HEK293T (cell line): ENCODE measurements around the gene TRIM66.

Experiments
- CTCF ChIA-PET: fragments of 350-600 bp; formaldehyde crosslinking; extraction: SDS; loops from one replicate; lab custom pipeline; 2021; ENCODE audit warnings: antibody characterized with exemption, inconsistent platforms; lab: Yijun Ruan, JAX
- POLR2A ChIA-PET: fragments of 350-600 bp; formaldehyde crosslinking; extraction: SDS; loops from one replicate; lab custom pipeline; 2020; ENCODE audit warnings: antibody characterized with exemption, inconsistent platforms; lab: Yijun Ruan, JAX
- DNase-seq: peaks from one replicate; pipeline ENCODE4 v3.0.0; 2012; ENCODE audit warnings: mixed read lengths; ENCODE audit errors: extremely low spot score
- ARNT ChIP-seq: fragments of 450-650 bp; IDR thresholded peaks from 2 replicates; pipeline ENCODE4 v1.6.1; 2017; ENCODE audit warnings: mild to moderate bottlenecking
- BHLHE40 ChIP-seq: fragments of 450-650 bp; IDR thresholded peaks from 2 replicates; pipeline ENCODE4 v1.6.1; 2016; ENCODE audit warnings: mild to moderate bottlenecking, moderate library complexity, borderline replicate concordance
- CTBP1 ChIP-seq: fragments of 450-650 bp; IDR thresholded peaks from 2 replicates; pipeline ENCODE4 v1.6.1; 2016; ENCODE audit warnings: borderline replicate concordance
- ELF4 ChIP-seq: fragments of 450-650 bp; IDR thresholded peaks from 2 replicates; pipeline ENCODE4 v1.6.1; 2017; ENCODE audit warnings: antibody characterized with exemption
- FOXA1 ChIP-seq: fragments of 450-650 bp; IDR thresholded peaks from 2 replicates; pipeline ENCODE4 v1.6.1; 2016; ENCODE audit warnings: mild to moderate bottlenecking
- FOXK2 ChIP-seq: fragments of 450-650 bp; IDR thresholded peaks from 2 replicates; pipeline ENCODE4 v1.6.1; 2016; ENCODE audit warnings: mild to moderate bottlenecking
- FOXM1 ChIP-seq: fragments of 450-650 bp; IDR thresholded peaks from 2 replicates; pipeline ENCODE4 v1.6.1; 2017; ENCODE audit warnings: mild to moderate bottlenecking, borderline replicate concordance
- HDGF ChIP-seq: fragments of 450-650 bp; IDR thresholded peaks from 2 replicates; pipeline ENCODE4 v1.6.1; 2017; ENCODE audit warnings: antibody characterized with exemption, borderline replicate concordance
- L3MBTL2 ChIP-seq: fragments of 450-650 bp; conservative IDR thresholded peaks from 2 replicates; pipeline ENCODE4 v1.6.1; 2016; ENCODE audit warnings: mild to moderate bottlenecking
- LEF1 ChIP-seq: fragments of 450-650 bp; IDR thresholded peaks from 2 replicates; pipeline ENCODE4 v1.6.1; 2017; ENCODE audit warnings: mild to moderate bottlenecking, borderline replicate concordance
- NFRKB ChIP-seq: fragments of 450-650 bp; IDR thresholded peaks from 2 replicates; pipeline ENCODE4 v1.6.1; 2016; ENCODE audit warnings: mild to moderate bottlenecking, moderate library complexity
- SP1 ChIP-seq: fragments of 450-650 bp; IDR thresholded peaks from 2 replicates; pipeline ENCODE4 v1.6.1; 2017
- SUZ12 ChIP-seq: fragments of 450-650 bp; IDR thresholded peaks from 2 replicates; pipeline ENCODE4 v1.6.1; 2016; ENCODE audit warnings: mild to moderate bottlenecking
- TARDBP ChIP-seq: fragments of 450-650 bp; IDR thresholded peaks from 2 replicates; pipeline ENCODE4 v1.6.1; 2016
- ZNF384 ChIP-seq: fragments of 450-650 bp; IDR thresholded peaks from 2 replicates; pipeline ENCODE4 v1.6.1; 2016
- TF ChIP-seq, protein P1 (sequence below): fragments of 450-650 bp; IDR thresholded peaks from 2 replicates; pipeline ENCODE4 v1.6.1; 2016

Gene TRIM66

DNA sequence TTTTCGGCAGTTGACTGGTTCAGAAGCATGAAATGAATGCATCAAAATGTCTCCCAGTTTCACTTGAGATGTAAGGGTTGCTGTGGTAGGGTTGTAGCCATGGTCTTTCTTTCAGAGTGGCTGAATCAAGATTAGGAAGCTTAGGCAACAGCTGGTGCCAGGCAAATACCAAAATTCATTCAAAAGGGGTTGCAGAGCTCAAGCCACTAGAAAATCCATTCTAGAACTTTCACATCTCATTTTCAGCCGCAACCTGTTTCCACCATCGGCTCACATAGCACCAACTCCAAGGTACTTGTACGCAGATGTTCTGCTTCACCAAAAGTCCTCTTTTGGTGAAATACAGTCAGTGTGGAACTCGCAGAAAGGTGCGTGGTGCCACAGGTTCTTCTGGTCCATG, 48.0 kb downstream of the TRIM66 start:
- POLR2A ChIA-PET: no interaction called here
- TF ChIP-seq ZNF384 (no peak), CTBP1 (no peak), FOXM1 (no peak), ELF4 (no peak), TARDBP (no peak)
- DNase-seq: no peak
- CTCF ChIA-PET: no interaction called here

DNA sequence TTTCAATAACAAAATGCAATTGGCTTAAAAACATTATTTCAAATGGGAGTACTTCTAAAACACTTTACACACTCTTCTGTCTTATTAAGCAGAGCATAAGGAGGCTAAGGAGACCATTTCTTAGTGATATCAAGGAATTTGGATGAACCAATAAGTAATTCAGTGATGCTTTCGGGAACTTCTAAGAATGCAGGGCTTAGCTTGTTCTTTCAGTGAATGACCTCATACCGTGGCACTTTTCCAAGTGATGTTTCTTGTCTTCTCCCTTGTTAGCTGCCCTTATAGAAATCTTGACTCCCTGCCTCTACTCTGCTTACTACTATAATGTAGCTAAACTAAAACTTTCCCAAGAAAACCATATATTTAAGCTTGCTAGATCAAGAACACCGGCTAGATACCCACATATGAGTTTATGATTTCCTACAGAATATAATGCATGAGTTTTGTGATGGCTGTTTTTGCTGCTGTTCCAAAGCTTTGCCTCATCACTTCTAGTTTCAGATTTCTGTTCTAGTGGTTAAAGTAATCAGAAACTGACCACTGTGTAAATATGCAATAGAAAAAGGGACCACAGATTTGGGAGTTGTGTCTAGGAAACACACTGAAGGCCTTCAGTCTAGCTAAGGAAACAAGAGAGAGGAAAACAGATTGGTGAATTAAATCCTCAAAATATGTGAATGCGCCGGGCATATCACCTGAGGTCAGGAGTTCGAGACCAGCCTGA, 50.9 kb downstream of the TRIM66 start:
- POLR2A ChIA-PET: interaction anchor here (1.0 kb wide), 1 partner anchor 51 kb away, joined by 6 read pairs; the partner anchor contains the start of genes RPL27A and TRIM66
- no peak for TF ChIP-seq ARNT
- TF ChIP-seq NFRKB: no peak
- no peak for TF ChIP-seq L3MBTL2
- no peak for TF ChIP-seq ZNF384
- TF ChIP-seq, protein P1, sequence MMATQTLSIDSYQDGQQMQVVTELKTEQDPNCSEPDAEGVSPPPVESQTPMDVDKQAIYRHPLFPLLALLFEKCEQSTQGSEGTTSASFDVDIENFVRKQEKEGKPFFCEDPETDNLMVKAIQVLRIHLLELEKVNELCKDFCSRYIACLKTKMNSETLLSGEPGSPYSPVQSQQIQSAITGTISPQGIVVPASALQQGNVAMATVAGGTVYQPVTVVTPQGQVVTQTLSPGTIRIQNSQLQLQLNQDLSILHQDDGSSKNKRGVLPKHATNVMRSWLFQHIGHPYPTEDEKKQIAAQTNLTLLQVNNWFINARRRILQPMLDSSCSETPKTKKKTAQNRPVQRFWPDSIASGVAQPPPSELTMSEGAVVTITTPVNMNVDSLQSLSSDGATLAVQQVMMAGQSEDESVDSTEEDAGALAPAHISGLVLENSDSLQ: no peak
- no peak for TF ChIP-seq TARDBP
- no peak for TF ChIP-seq CTBP1
- no peak for TF ChIP-seq BHLHE40
- no peak for TF ChIP-seq FOXK2
- TF ChIP-seq ELF4: no peak
- CTCF ChIA-PET: interaction anchor here (0.7 to 1.2 kb wide), 3 partner anchors 14 to 409 kb away, joined by 3 read pairs; no protein-coding TSS in a partner anchor
- no peak for DNase-seq

DNA sequence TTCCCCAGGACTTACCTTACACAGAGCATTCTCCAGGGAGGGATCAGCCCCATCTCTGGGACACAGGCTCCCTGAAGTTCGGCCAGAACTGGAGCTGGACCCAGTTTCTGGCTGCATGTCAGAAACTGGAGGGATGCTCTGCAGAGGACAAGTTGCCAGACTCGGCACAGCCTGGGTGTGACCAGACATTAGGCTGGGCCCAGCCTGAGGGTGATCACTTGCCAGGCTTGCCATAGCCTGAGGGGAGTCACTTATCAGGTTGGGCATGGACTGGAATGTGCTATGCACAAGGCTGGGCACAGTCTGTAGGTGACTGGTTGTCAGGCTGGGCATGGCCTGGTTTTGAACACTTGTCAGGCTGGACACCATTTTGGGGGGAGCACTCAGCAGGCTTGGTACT, 57.8 kb downstream of the TRIM66 start:
- CTCF ChIA-PET: no interaction called here
- TF ChIP-seq SUZ12 (no peak), CTBP1 (no peak), BHLHE40 (no peak), SP1 (no peak), ARNT (no peak)
- DNase-seq: no peak
- POLR2A ChIA-PET: no interaction called here

DNA sequence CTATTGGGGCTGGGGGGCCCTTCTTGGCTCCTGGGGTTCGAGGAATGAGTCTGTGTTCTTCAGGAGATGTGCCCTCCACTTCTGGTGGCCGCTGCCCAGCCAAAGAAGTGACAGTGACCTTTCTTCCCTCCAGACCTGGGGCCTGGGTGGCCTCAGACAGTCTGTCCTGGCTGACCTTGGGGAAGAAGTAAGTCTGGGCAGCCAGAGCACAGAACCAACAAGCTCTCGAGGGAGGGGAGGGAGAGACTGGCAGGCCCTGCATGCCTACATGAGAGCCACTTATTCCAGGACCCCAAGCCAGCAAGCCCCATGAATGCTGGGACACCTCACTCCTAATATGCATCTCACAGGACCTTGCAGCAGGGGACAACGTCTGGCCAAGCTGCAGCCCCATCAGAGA, 61.3 kb downstream of the TRIM66 start:
- POLR2A ChIA-PET: no interaction called here
- CTCF ChIA-PET: no interaction called here
- no peak for TF ChIP-seq FOXA1
- TF ChIP-seq, protein P1: no peak
- no peak for TF ChIP-seq SP1
- no peak for TF ChIP-seq ZNF384
- no peak for TF ChIP-seq HDGF
- TF ChIP-seq ELF4: no peak
- TF ChIP-seq SUZ12: no peak
- no peak for TF ChIP-seq FOXM1
- TF ChIP-seq CTBP1: no peak
- TF ChIP-seq ARNT: no peak
- TF ChIP-seq TARDBP: no peak
- no peak for TF ChIP-seq L3MBTL2
- TF ChIP-seq NFRKB: no peak
- DNase-seq: no peak

DNA sequence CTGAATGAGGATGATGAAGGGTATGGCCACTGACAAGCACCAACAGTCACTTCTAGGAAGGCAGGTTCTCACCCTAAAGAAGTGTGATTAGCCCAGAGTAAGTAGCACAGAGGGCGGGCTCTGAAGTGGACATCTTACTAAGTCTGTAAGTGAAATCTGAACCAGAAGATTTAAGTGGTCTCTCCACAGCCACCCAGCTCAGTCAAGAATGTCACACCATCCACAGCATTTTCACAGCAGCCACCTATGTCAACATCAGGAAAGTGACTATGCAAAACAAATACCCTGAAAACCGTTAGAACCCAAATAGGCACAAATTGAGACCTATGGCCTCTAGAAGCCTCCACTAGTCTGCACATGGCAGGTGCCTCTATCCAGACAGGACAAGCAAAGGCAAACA, 65.4 kb downstream of the TRIM66 start:
- POLR2A ChIA-PET: no interaction called here
- DNase-seq: no peak
- TF ChIP-seq FOXM1 (no peak), L3MBTL2 (no peak), SUZ12 (no peak), ELF4 (no peak), HDGF (no peak), ZNF384 (no peak), LEF1 (no peak), CTBP1 (no peak), ARNT (no peak), NFRKB (no peak), FOXA1 (no peak), BHLHE40 (no peak), SP1 (no peak), FOXK2 (no peak), TARDBP (no peak)
- TF ChIP-seq, protein P1: no peak
- CTCF ChIA-PET: no interaction called here

DNA sequence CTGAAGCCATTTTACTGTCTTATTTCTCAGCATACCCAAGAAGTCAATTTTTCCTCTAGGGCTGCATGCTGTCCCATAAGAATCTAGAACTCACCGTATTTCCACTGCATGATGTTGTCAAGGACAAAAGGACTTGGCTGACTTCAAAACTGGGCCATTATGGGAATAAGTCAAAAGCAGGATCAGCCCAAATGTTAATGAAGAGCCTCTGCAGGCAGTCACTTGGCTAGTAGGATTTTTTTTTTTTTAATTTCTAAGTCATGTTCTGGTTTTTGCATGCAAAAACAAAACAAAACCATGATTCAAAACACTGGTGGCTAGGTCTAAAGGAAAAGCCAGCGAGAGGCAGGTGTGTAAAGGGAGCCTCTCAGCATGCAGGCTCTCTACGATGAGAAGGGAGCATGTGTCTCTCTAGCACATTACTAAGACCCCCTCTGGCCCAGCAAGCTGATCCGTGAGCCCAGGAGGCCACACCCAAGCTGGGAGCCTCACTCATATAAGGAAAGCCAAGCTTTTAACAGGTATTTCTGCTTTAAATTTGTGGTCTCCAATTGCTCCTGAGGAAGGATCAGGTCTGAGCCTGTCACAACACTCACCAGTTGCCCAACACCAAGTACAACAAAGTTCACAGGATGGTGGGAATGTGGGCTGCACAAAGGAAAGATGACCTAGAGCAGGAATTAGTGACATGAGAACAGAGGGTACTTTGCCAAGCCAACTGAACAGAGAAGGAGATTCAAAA, 67.0 kb downstream of the TRIM66 start:
- ChIA-PET POLR2A (no interaction called here), CTCF (no interaction called here)
- DNase-seq: no peak
- TF ChIP-seq BHLHE40: no peak
- TF ChIP-seq L3MBTL2: no peak
- TF ChIP-seq LEF1: no peak
- no peak for TF ChIP-seq FOXM1
- TF ChIP-seq CTBP1: no peak
- no peak for TF ChIP-seq FOXA1
- TF ChIP-seq SP1: no peak
- no peak for TF ChIP-seq ZNF384
